Suprapubic skin (tissue), 3 donors: ENCODE measurements around the gene SLC27A5.
"Not testable (repeated sequence)": the region's sequence is repeated elsewhere in the genome, so short reads cannot be mapped to it uniquely, and the experiment has no call there.

Experiments used
- CTCF ChIP-seq, 2 donors: fragments of 200-600 bp in 1 of 2; fragments of 450-650 bp in 1 of 2; sonication (generic) in 1 of 2; IDR thresholded peaks; one replicate each; pipeline ENCODE4 v1.5.1; 2016 to 2019; ENCODE audit warnings: antibody characterized with exemption in 2 of 2, mild to moderate bottlenecking in 1 of 2, moderate library complexity in 1 of 2
- POLR2A ChIP-seq, 2 donors: fragments of 450-650 bp; IDR thresholded peaks; one replicate each; pipeline ENCODE4 v1.6.1; 2017; ENCODE audit warnings: antibody characterized with exemption in 2 of 2, mild to moderate bottlenecking in 2 of 2, moderate library complexity in 2 of 2

GRCh38 chr19:58448860-58449259, 62.9 kb downstream of the SLC27A5 start:
- TF ChIP-seq CTCF, POLR2A (IDR thresholded peaks at IDR 0.05): not testable (repeated sequence)
